Peyer's patch (tissue), 4 donors: ENCODE results near the gene LRRTM2.

ENCODE experiments used
- POLR2A ChIP-seq, 2 donors: fragments of 450-650 bp; IDR thresholded peaks; one replicate each; pipeline ENCODE4 v1.5.1; 2017; ENCODE audit warnings: antibody characterized with exemption in 2 of 2, mild to moderate bottlenecking in 2 of 2, moderate library complexity in 2 of 2
- TF ChIP-seq, protein P1 (sequence below), 6 experiments: fragments of 450-650 bp in 4 of 6; fragments of 200-600 bp in 2 of 6; sonication (generic) in 1 of 6; IDR thresholded peaks; one replicate each; pipeline ENCODE4 v1.5.1; 2017 to 2019; ENCODE audit warnings: antibody characterized with exemption in 6 of 6, mild to moderate bottlenecking in 3 of 6, moderate library complexity in 1 of 6

DNA sequence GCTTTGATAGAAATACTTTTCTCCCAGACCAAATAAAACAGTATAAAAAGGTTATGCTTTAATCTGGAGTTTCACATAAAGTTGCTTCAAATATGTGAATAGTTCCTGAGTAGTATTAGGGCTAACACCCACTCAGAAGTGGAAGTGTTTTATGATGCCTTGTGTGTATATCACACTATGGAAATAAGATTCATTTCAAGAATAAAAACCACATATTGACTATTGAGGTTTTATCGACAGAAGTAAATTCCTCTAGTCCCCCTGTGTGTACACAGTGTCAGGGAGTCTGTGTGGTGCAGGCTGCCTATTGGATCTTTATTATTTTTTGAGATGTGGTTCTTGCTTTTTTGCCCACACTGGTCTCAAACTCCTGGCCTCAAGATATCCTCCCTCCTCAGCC lies 20.8 kb upstream of the LRRTM2 start:
- TF ChIP-seq, protein P1, sequence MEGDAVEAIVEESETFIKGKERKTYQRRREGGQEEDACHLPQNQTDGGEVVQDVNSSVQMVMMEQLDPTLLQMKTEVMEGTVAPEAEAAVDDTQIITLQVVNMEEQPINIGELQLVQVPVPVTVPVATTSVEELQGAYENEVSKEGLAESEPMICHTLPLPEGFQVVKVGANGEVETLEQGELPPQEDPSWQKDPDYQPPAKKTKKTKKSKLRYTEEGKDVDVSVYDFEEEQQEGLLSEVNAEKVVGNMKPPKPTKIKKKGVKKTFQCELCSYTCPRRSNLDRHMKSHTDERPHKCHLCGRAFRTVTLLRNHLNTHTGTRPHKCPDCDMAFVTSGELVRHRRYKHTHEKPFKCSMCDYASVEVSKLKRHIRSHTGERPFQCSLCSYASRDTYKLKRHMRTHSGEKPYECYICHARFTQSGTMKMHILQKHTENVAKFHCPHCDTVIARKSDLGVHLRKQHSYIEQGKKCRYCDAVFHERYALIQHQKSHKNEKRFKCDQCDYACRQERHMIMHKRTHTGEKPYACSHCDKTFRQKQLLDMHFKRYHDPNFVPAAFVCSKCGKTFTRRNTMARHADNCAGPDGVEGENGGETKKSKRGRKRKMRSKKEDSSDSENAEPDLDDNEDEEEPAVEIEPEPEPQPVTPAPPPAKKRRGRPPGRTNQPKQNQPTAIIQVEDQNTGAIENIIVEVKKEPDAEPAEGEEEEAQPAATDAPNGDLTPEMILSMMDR (IDR thresholded peaks at IDR 0.05), result no peak
- no peak for TF ChIP-seq POLR2A (IDR thresholded peaks at IDR 0.05)
